Fibroblast of lung (primary cell): ENCODE measurements around the gene PAX2. TPM values are rescaled to one million over a fixed set of nuclear protein-coding genes. Genes with fewer than 3 reads are reported as not detected.

Experiments
- DNase-seq, 2 donors: peaks; one replicate each; pipeline versions ENCODE4 v3.0.0 to v3.0.0-alpha.2; 2010; ENCODE audit warnings: low read depth in 2 of 2
- H2AFZ ChIP-seq: 2 replicates; pipeline ENCODE4 v1.5.1; 2012; ENCODE audit warnings: low read length, control low read depth, inconsistent platforms
- H3K27ac ChIP-seq: 2 replicates; pipeline ENCODE4 v1.5.1; 2011; ENCODE audit warnings: low read length, control low read depth; ENCODE audit not compliant: insufficient read depth
- H3K27me3 ChIP-seq: 2 replicates; pipeline ENCODE4 v1.5.1; 2011; ENCODE audit warnings: mild to moderate bottlenecking, low read length; ENCODE audit not compliant: control insufficient read depth, insufficient read depth
- H3K36me3 ChIP-seq: 2 replicates; pipeline ENCODE4 v1.5.1; 2011; ENCODE audit warnings: low read length; ENCODE audit not compliant: control insufficient read depth, insufficient read depth
- H3K4me1 ChIP-seq: 2 replicates; pipeline ENCODE4 v1.5.1; 2011; ENCODE audit warnings: low read length; ENCODE audit not compliant: control insufficient read depth, insufficient read depth; ENCODE audit errors: extremely low read depth
- H3K4me2 ChIP-seq: 2 replicates; pipeline ENCODE4 v1.5.1; 2011; ENCODE audit warnings: low read length, control low read depth; ENCODE audit not compliant: insufficient read depth; ENCODE audit errors: extremely low read depth
- H3K4me3 ChIP-seq, 4 experiments: fragments of 200-600 bp in 1 of 4; sonication (generic) in 1 of 4; replicated peaks in 1 of 4; 2 replicates each; pipeline ENCODE4 v1.5.1; 2011 to 2016; ENCODE audit warnings: low read length in 4 of 4, low read depth in 3 of 4, mild to moderate bottlenecking in 3 of 4, control low read depth in 2 of 4, inconsistent platforms in 1 of 4, mixed read lengths in 1 of 4; ENCODE audit not compliant: insufficient read depth in 1 of 4; ENCODE audit errors: control extremely low read depth in 1 of 4
- H3K79me2 ChIP-seq: 2 replicates; pipeline ENCODE4 v1.5.1; 2012; ENCODE audit warnings: mild to moderate bottlenecking, low read length, inconsistent platforms; ENCODE audit not compliant: control insufficient read depth, insufficient read depth
- H3K9ac ChIP-seq: 2 replicates; pipeline ENCODE4 v1.5.1; 2011; ENCODE audit warnings: mild to moderate bottlenecking, low read length, control low read depth; ENCODE audit not compliant: insufficient read depth
- H3K9me3 ChIP-seq: 2 replicates; pipeline ENCODE4 v1.5.1; 2012; ENCODE audit warnings: low read depth, low read length; ENCODE audit not compliant: control insufficient read depth, insufficient read depth
- H4K20me1 ChIP-seq: 2 replicates; pipeline ENCODE4 v1.5.1; 2011; ENCODE audit warnings: low read length; ENCODE audit not compliant: control insufficient read depth, insufficient read depth; ENCODE audit errors: extremely low read depth
- CTCF ChIP-seq, 2 donors: IDR thresholded peaks in 1 of 2; conservative IDR thresholded peaks in 1 of 2; 1 replicate in 1 of 2; 2 replicates in 1 of 2; pipeline ENCODE4 v1.5.1; 2011 to 2012; ENCODE audit warnings: low read length in 2 of 2, control low read depth in 1 of 2, inconsistent platforms in 1 of 2, low read depth in 1 of 2, mild to moderate bottlenecking in 1 of 2
- EZH2 ChIP-seq: IDR thresholded peaks from 2 replicates; pipeline ENCODE4 v1.5.1; 2012; ENCODE audit warnings: low read length, control low read depth, mild to moderate bottlenecking; ENCODE audit errors: missing control alignments
- polyA plus RNA-seq, 2 donors: library from polyadenylated mRNA; depleted of rRNA in 1 of 2; stranded (reverse) in 1 of 2; unstranded in 1 of 2; fragments of >200 nt; gene quantifications; 2 replicates each; pipeline ENCODE4 v1.2.1, GENCODE V29; 2011 to 2012; ENCODE audit warnings: missing spikeins in 1 of 2
- total RNA-seq: library from RNA; depleted of rRNA; stranded (reverse); fragments of >200 nt; gene quantifications from 2 replicates; pipeline ENCODE4 v1.2.1, GENCODE V29; 2014

The PAX2 gene
- total and polyA plus RNA-seq, 2 donors (not counting 1 experiment from before 2014, with no cell fraction given): not detected

- H3K9ac ChIP-seq: no peak overlapping the region
- no peak overlapping the region for H2AFZ ChIP-seq
- no peak overlapping the region for H3K4me3 ChIP-seq
- TF ChIP-seq CTCF (conservative IDR thresholded peaks at IDR 0.05 in 1 of 2, IDR thresholded peaks at IDR 0.05 in 1 of 2; ENCODE audit: low read depth in 1 of 2, low read length in 2 of 2) (no peak), EZH2 (no peak)
- no peaks in the 10 kb centered on the region for H3K79me2 ChIP-seq
- H3K27me3 ChIP-seq: peaks cover 18% of the 10 kb centered on the region
- no peak overlapping the region for H3K27ac ChIP-seq
- DNase-seq: no peak
- no peaks in the 10 kb centered on the region for H3K36me3 ChIP-seq
- no peaks in the 10 kb centered on the region for H3K9me3 ChIP-seq
- H3K4me1 ChIP-seq: no peaks in the 10 kb centered on the region
- no peaks in the 10 kb centered on the region for H4K20me1 ChIP-seq
- H3K4me2 ChIP-seq: no peak overlapping the region
Observed at GRCh38 chr10:100805543-100806355, 60.4 kb downstream of the PAX2 start.

GRCh38 chr10:100806356-100806645 is 60.9 kb downstream of the PAX2 start:
- Histone ChIP-seq H4K20me1 (no peaks in the 10 kb centered on the region), H2AFZ (no peak overlapping the region), H3K27ac (no peak overlapping the region), H3K27me3 (peaks cover 18% of the 10 kb centered on the region), H3K36me3 (no peaks in the 10 kb centered on the region), H3K4me1 (no peaks in the 10 kb centered on the region), H3K4me2 (no peak overlapping the region), H3K4me3 (no peak overlapping the region), H3K9ac (no peak overlapping the region), H3K9me3 (no peaks in the 10 kb centered on the region), H3K79me2 (no peaks in the 10 kb centered on the region)
- TF ChIP-seq CTCF (conservative IDR thresholded peaks at IDR 0.05 in 1 of 2, IDR thresholded peaks at IDR 0.05 in 1 of 2; ENCODE audit: low read depth in 1 of 2, low read length in 2 of 2) (no peak), EZH2 (no peak)
- DNase-seq: no peak

GRCh38 chr10:100807241-100807951 is 62.0 kb downstream of the PAX2 start:
- no peak overlapping the region for H3K4me3 ChIP-seq
- no peaks in the 10 kb centered on the region for H3K9me3 ChIP-seq
- no peak overlapping the region for H3K4me2 ChIP-seq
- no peak overlapping the region for H2AFZ ChIP-seq
- no peaks in the 10 kb centered on the region for H3K36me3 ChIP-seq
- TF ChIP-seq EZH2: no peak
- no peak for TF ChIP-seq CTCF (conservative IDR thresholded peaks at IDR 0.05 in 1 of 2, IDR thresholded peaks at IDR 0.05 in 1 of 2; ENCODE audit: low read depth in 1 of 2, low read length in 2 of 2)
- no peak for DNase-seq
- H3K27ac ChIP-seq: no peak overlapping the region
- H4K20me1 ChIP-seq: no peaks in the 10 kb centered on the region
- no peaks in the 10 kb centered on the region for H3K79me2 ChIP-seq
- no peak overlapping the region for H3K9ac ChIP-seq
- no peaks in the 10 kb centered on the region for H3K4me1 ChIP-seq
- H3K27me3 ChIP-seq: peaks cover 25% of the 10 kb centered on the region
